ENCODE measurements around the gene MYH16. TPM values are rescaled to one million over a fixed set of nuclear protein-coding genes. Genes with fewer than 3 reads are reported as not detected.
"Not testable (repeated sequence)": the region's sequence is repeated elsewhere in the genome, so short reads cannot be mapped to it uniquely, and the experiment has no call there.

The MYH16 gene
- polyA plus RNA-seq, 3 donors = 0.06 to 0.21 TPM; not detected in 1

DNA sequence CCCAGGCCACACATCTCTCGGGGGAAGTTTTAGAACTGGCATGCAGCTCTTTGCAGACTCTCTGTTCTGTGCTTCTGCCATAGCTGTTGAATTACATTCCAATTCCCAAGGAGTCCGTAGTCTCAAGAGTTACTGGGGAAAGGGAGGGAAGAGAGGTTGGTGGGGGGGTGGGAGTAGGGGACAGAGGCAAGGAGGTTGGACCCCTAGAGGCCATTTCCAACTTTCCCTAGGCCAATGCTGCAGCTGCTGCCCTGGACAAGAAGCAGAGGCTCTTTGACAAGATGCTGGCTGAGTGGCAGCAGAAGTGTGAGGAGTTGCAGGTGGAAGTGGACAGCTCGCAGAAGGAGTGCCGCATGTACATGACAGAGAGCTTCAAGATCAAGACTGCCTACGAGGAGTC lies 23.8 kb downstream of the MYH16 start:
- DNase-seq (ENCODE audit: low read depth in 3 of 3, low spot score in 2 of 3) = no peak

GRCh38 chr7:99301496-99301895 lies 28.9 kb downstream of the MYH16 start:
- DNase-seq (ENCODE audit: low read depth in 3 of 3, low spot score in 2 of 3) = no peak

DNA sequence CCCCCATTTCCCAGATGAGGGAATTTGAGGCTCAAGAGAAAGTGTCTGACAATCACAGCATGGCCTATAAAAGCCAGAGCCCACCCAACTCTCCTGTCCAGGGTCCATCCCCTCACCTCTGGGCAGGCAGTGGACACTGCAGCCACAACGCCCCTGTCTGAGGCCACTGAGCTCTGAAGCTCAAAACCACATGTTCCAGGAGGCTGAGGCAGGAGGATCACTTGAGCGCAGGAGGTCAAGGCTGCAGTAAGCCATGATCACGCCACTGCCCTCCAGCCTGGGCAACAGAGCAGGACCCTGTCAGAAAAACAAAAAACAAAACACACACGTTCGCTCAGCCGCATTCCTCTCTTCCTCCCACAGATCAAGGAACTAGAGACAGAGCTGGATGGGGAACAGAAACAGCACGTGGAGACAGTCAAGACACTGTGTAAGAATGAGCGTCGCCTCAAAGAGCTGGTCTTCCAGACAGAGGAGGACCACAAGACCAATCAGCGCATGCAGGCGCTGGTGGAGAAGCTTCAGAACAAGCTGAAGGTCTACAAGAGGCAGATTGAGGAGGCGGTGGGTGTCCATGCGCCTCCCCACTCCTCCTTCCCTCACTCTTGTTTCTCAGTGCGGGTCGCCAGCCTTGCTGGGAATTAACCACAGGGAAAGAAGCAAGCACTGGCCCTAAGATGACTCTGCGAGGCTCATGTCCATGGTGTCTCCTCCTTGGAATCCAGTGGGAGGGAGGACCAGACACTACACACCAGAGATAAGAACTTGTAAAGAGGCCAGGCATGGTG lies 33.0 kb downstream of the MYH16 start:
- DNase-seq (ENCODE audit: low read depth in 3 of 3, low spot score in 2 of 3) = no peak

DNA sequence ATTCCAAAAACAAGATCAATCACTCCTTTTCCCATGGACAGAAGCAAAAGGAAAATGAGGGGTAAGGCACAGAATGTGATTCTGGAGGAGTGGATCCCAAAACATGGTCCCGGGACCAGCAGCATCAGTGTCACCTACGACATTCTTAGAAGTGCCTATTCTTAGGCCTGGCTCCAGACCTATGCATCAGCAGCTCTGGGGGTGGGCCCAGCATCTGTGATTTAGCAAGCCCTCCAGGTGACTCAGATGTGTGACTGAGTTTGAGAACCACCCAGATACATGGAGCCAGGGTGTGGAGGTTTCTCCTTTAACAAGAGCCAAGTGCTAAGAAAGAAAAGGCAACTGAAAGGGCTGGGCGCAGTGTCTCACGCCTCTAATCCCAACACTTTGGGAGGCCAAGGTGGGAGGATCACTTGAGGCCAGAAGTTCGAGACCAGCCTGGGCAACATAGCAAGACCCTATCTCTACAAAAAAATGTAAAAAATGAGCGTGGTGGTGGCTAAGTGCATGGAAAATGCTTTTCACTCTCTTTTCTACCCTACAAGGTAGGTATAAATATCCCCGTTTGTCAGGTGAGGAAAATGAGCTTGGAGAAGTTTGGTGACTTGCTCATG lies 35.9 kb downstream of the MYH16 start:
- DNase-seq (ENCODE audit: low read depth in 3 of 3, low spot score in 2 of 3) = no peak

- no peak for DNase-seq (ENCODE audit: low read depth in 3 of 3, low spot score in 2 of 3)
Observed at GRCh38 chr7:99309111-99309510, 36.5 kb downstream of the MYH16 start.

DNA sequence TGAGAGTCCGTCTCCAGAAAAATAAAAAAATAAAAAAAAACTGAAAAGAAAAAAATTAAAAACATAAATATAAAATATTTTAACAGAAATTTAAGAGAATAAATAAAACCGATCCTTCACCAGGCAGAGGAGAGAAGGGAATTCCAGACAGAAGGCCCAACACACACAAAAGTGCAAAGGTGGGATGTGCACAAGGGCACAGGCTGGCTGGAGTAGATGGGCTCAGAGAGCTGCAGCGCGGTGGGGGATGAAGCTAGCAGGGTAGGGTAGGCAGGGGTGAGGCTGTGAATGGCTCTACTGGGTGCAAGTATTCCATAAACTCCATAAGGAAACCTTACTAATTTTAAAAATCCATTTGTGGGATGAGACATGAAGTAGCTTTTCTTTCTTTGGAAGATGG lies 37.4 kb downstream of the MYH16 start:
- no peak for DNase-seq (ENCODE audit: low read depth in 3 of 3, low spot score in 2 of 3)

DNA sequence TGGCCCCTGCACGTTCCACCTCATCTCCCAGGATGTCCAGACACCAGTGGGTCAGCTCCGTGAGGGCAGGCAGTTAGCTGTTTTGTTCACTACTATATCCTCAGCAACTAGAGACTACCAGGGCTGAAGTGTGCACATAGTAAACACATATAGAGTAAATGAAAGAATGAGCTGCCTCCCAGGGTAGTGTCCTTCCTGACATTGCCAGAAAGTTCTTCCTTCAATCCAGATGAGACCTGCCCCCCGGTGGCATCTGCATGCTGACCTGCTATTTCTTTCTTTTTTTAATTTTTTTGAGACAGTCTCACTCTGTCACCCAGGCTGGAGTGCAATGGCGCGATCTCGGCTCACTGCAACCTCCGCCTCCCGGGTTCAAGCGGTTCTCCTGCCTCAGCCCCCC lies 39.1 kb downstream of the MYH16 start:
- DNase-seq (ENCODE audit: low read depth in 3 of 3, low spot score in 2 of 3) = no peak

- peak in 1 of 3 donors; percentile 39 for DNase-seq (ENCODE audit: low read depth in 3 of 3, low spot score in 2 of 3)
Observed at GRCh38 chr7:99312316-99313203, 39.9 kb downstream of the MYH16 start.

DNA sequence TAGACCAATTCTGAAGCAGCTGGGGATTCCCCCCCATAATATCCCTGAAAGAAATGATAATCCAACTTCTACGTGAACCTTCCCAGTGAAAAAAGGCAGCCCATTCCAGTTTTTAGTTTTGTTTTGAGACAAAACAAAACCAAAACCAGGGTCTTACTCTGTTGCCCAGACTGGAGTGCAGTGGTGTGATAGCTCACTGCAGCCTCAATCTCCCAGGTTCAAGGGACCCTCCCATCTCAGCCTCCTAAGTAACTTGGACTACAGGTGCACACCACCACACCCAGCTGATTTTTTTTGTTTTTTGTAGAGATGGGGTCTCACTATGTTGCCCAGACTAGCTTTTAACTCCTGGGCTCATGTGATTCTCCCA lies 40.5 kb downstream of the MYH16 start:
- DNase-seq (ENCODE audit: low read depth in 3 of 3, low spot score in 2 of 3) = no peak

GRCh38 chr7:99314504-99314903 lies 41.9 kb downstream of the MYH16 start:
- DNase-seq (ENCODE audit: low read depth in 3 of 3, low spot score in 2 of 3) = no peak

- DNase-seq (ENCODE audit: low read depth in 3 of 3, low spot score in 2 of 3) = no peak
Observed at GRCh38 chr7:99320371-99320770, 47.7 kb downstream of the MYH16 start.

DNA sequence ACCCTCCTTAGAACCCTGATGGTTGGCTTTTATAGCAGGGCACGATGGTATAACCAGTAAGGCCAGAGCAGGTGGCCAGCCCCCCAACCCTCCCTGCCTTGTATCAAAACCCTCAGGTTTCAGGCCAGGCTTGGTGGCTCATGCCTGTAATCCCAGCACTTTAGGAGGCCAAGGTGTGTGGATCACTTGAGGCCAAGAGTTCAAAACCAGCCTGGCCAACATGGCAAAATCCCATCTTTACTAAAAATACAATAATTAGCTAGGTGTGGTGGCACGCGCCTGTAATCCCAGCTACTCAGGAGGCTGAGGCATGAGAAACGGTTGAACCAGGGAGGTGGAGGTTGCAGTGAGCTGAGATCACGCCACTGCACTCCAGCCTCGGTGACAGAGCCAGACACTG lies 50.0 kb downstream of the MYH16 start:
- not testable (repeated sequence) for DNase-seq (ENCODE audit: low read depth in 3 of 3, low spot score in 2 of 3)

- no peak for DNase-seq (ENCODE audit: low read depth in 3 of 3, low spot score in 2 of 3)
Observed at GRCh38 chr7:99324559-99324958, 51.9 kb downstream of the MYH16 start.

- no peak for DNase-seq (ENCODE audit: low read depth in 3 of 3, low spot score in 2 of 3)
Observed at GRCh38 chr7:99325001-99325493, 52.4 kb downstream of the MYH16 start.

DNA sequence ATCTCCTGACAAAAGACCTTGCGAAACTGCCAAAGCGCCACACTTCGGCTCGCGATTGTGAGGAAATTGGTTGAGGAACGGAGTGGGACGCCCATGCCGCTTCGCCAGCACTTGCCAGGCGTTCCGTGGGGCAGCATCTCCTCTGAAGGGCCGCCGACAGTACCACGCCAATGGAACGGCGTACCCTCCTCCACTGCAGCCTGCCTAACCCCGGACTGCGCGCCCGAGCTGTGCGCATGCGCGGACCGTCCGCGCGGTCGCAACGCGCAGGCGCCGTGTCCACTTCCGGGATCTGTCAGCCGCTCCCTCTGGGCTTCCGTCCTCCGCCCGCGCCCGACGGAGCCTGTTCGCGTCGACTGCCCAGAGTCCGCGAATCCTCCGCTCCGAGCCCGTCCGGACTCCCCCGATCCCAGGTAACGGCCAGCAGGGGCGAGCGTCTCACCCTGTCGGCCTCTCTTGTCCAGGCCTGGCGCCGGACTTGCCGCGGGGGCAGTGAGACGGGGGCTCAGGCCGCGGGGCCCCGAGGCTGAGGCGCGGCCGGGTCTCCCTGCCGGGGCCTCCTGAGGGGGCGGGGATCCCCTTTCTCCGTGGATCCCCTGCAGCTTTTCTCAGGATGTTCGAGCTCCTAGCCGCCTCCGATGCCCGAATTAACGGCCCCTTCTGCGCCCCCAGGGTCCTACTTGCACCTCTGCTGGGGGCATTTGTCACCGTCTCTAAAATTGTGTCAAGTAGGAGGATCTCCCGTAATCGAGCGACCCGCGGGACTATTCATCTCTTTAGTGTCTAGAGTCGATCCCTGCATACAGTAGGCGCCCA lies 53.2 kb downstream of the MYH16 start, which contains the start of gene ARPC1A:
Gene ARPC1A, plus strand, starts transcription at position 307 of the 816 bp plus-strand sequence. CDS start 7,456 bp downstream, outside the sequence.
- DNase-seq (ENCODE audit: low read depth in 3 of 3, low spot score in 2 of 3) = peak; percentile 81 to 89 (median 84)

DNA sequence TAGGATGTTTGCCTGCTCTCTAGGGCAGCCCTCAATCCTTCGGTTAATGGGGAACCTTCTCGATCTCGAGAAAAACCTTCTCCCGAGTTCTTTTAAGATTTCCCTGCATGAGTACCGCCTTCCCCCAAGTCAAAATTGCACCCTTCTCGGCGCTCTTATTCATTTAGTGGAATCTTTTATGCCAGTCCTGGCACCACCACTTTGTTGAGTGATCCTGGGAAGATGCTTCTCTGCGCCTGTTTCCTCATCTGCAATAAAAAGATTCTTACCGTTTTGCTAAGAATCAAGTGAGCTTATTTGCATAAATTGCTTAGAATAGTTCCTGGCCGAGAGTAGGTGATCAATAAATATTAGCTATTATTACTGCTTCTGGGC lies 53.8 kb downstream of the MYH16 start:
- no peak for DNase-seq (ENCODE audit: low read depth in 3 of 3, low spot score in 2 of 3)

DNA sequence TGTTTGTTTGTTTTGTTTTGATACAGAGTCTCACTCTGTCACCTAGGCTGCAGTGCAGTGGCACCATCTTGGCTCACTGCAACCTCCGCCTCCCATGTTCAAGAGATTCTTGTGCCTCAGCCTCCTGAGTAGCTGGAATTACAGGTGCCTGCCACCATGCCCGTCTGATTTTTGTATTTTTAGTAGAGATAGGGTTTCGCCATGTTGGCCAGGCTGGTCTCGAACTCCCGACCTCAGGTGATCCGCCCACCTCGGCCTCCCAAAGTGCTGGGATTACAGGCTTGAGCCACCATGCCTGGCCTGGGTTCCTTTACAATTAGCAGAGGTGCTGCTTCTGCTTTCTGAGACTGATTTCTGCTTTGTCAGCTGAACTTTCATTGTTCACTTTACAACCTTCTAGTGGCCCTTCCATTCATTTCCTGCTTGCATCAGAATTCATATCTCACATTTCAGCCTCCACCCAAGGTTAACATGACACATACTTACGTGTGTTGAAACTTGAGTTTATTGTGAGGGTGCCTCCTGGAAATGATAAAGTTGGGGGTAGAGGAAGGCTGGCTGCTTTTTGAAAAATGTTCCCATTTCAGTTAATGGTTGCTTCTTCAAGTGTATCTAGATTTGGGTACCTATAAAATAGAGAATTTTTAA lies 57.8 kb downstream of the MYH16 start:
- not testable (repeated sequence) for DNase-seq (ENCODE audit: low read depth in 3 of 3, low spot score in 2 of 3)

GRCh38 chr7:99331002-99331401 lies 58.4 kb downstream of the MYH16 start:
- no peak for DNase-seq (ENCODE audit: low read depth in 3 of 3, low spot score in 2 of 3)

DNA sequence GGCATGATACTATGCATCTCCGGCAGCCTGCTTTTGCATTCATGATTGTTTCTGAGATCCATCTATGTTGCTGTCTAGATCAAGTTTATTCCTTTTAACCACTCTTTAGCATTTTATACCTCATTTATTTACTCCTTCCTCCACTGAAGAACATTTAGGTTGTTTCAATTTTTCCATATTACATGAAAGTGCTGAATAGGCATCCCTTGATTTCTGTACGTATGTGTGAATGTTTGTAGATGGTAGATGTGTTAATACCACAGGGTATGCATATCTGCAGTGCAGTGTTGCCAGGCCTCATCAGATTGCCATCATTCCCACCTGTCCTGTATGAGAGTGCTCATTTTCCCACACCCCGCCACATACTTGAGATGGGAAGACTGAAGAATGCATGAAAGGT lies 67.0 kb downstream of the MYH16 start:
- no peak for DNase-seq (ENCODE audit: low read depth in 3 of 3, low spot score in 2 of 3)

DNA sequence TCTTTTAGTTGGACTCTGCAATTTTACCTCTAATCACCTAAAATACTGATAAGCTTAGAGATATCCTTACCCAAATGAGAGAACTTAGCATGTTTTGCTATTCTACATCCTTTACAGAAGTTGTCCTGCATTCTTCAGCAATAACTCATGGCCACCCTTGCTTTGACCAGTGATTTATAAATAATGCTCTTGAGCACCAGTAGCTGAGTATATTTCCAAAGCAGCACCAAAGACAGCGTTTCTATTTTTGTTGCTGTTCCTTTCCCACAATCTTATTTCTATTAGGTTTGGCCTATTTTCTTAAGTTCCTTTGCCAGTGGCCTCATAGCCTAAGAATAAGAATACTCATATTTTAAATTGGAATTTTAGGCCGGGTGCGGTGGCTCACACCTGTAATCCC lies 68.0 kb downstream of the MYH16 start:
- no peak for DNase-seq (ENCODE audit: low read depth in 3 of 3, low spot score in 2 of 3)
